Peyer's patch (tissue), 4 donors: Measurements from ENCODE around the gene VWC2L.

Experiments
- CTCF ChIP-seq, 6 experiments: fragments of 450-650 bp in 4 of 6; fragments of 200-600 bp in 2 of 6; sonication (generic) in 1 of 6; IDR thresholded peaks; one replicate each; pipeline ENCODE4 v1.5.1; 2017 to 2019; ENCODE audit warnings: antibody characterized with exemption in 6 of 6, mild to moderate bottlenecking in 3 of 6, moderate library complexity in 1 of 6
- POLR2A ChIP-seq, 2 donors: fragments of 450-650 bp; IDR thresholded peaks; one replicate each; pipeline ENCODE4 v1.5.1; 2017; ENCODE audit warnings: antibody characterized with exemption in 2 of 2, mild to moderate bottlenecking in 2 of 2, moderate library complexity in 2 of 2

GRCh38 chr2:214533541-214533940, 122.7 kb downstream of the VWC2L start:
- TF ChIP-seq CTCF (IDR thresholded peaks at IDR 0.05) (no peak), POLR2A (IDR thresholded peaks at IDR 0.05) (no peak)
